MM.1S (cell line): ENCODE results near the gene RERE.

Source experiments
- CTCF ChIP-seq: fragments of 300-600 bp; sonication (generic); IDR thresholded peaks from 2 replicates; pipeline ENCODE4 v1.5.1; 2016; ENCODE audit warnings: antibody characterized with exemption, low read length, mixed read lengths
- EZH2 ChIP-seq: fragments of 300-600 bp; sonication (generic); optimal IDR thresholded peaks from 2 replicates; pipeline ENCODE3; 2017; ENCODE audit warnings: low read depth, mild to moderate bottlenecking, antibody characterized with exemption, low read length, mixed read lengths

DNA sequence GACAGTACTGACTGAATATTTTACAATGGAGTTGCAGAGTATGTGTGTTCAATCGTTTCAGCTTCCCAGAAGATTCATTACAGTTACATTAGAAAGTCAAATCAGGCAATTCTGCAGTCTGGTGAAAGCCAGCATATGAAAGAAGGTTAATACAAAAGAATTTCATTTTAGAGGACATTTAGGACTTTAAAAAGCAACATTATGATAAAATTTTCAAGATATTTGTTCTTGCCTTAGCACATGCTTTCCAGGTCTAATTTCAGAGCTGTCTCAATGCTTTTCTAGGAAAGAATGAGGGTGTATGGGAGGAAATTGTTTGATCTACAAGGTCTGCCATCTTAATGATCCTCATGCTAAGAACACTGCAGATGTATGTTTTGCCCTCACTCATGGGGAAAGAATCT lies 63.2 kb downstream of the RERE start:
- TF ChIP-seq EZH2 (no peak), CTCF (no peak)
